ENCODE results near the gene POC1A. TPM values are rescaled to one million over a fixed set of nuclear protein-coding genes. Genes with fewer than 3 reads are reported as not detected.
A peak's percentile ranks its signal among the peaks of the same experiment; 100 is the strongest.

Gene POC1A
- polyA plus RNA-seq (2013, experiment 1 of 2), result 15.7 TPM
- 14.9 TPM for polyA plus RNA-seq (2013, experiment 2 of 2)

DNA sequence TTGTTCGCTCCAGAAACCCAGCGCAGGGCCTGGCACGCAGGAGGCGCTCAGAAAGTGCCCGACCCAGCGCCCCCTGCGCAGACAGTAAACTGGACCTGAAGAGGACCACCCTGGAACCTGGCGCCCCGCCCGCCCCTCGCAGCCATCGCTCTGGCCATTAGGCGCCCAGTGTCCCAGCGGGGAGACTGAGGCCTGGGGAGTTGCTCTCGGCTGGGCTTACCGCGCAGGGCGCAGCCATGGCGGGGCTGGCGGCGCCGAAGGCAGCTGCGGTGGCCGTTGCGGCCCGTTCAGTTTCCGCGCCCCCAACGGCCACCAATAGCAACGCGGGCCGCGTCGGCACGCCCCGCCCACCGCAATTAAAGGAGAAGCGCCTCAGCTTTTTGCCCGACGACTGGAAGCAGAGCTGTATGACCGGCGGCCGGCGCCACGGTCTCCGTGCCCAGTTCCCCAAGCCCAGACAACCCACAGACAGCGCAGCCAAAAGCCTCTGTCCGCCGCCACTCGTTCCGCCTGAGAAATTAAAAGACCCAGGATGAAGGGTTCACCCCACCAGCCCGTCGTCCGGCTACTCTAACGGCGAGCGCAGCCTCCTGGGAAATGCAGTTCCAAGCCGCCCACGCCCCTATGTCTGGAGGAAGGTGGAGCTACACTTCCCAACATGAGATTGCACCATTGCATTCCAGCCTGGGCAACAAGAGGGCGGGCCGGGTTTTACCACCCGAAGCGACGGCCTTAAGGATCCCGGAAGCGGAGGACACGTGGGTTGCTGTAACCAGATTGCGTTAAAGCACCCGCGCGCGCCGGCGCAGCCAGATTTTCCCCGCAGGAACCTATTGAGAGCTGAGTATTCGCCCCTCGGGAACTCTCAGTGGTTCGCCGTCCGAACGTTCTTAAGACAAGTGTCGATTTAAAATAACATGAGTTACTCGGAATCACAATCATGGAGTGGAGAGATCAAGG, at the start of gene POC1A:
TSS of gene POC1A (minus strand) at position 289 of the 960 bp plus-strand sequence. CDS start at position 238, 51 bp downstream.
- WGBS, 2 experiments (ENCODE audit: insufficient coverage in 2 of 2), result 1% methylated on average over 69 to 83 of the region's 83 CpGs
- Histone ChIP-seq H3K4me1 (ENCODE audit: control insufficient read depth, insufficient read depth, low read length, poor library complexity, severe bottlenecking) (peaks cover 12% of the 10 kb centered on the region), H3K9me3 (ENCODE audit: control insufficient read depth, low read length) (no peaks in the 10 kb centered on the region), H3K4me3 (ENCODE audit: extremely low read depth, insufficient read depth, low read length, poor library complexity, severe bottlenecking) (peak within 1 kb of the TSS; percentile 86), H3K36me3 (ENCODE audit: control insufficient read depth, insufficient read depth, low read length) (peaks cover 18% of the 10 kb centered on the region), H3K27ac (ENCODE audit: low read depth, low read length, severe bottlenecking) (peak within 1 kb of the TSS; percentile 88)

DNA sequence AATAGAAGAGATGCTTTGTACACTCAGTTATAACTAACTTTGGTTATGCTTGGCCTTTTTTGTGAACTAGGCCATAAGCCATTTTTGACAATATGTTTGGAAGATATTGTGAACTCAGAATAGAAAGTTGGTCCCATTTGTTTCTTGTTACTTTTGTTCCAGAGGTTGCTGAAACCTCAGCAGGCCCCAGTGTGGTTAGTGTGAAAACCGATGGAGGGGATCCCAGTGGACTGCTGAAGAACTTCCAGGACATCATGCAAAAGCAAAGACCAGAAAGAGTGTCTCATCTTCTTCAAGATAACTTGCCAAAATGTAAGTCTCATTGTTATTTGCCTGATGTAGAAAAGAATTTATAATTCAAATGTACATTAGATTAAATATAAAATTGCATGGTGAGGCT, 49.5 kb upstream of the POC1A start:
- peaks cover 15% of the 10 kb centered on the region for H3K4me1 ChIP-seq (ENCODE audit: control insufficient read depth, insufficient read depth, low read length, poor library complexity, severe bottlenecking)
- peaks cover 94% of the 10 kb centered on the region for H3K36me3 ChIP-seq (ENCODE audit: control insufficient read depth, insufficient read depth, low read length)
- 100% methylated on average over 1 of the region's 1 CpG for WGBS, 2 experiments (ENCODE audit: insufficient coverage in 2 of 2)
- H3K27ac ChIP-seq (ENCODE audit: low read depth, low read length, severe bottlenecking), result no peak overlapping the region
- no peaks in the 10 kb centered on the region for H3K9me3 ChIP-seq (ENCODE audit: control insufficient read depth, low read length)
- H3K4me3 ChIP-seq (ENCODE audit: extremely low read depth, insufficient read depth, low read length, poor library complexity, severe bottlenecking), result no peak overlapping the region

DNA sequence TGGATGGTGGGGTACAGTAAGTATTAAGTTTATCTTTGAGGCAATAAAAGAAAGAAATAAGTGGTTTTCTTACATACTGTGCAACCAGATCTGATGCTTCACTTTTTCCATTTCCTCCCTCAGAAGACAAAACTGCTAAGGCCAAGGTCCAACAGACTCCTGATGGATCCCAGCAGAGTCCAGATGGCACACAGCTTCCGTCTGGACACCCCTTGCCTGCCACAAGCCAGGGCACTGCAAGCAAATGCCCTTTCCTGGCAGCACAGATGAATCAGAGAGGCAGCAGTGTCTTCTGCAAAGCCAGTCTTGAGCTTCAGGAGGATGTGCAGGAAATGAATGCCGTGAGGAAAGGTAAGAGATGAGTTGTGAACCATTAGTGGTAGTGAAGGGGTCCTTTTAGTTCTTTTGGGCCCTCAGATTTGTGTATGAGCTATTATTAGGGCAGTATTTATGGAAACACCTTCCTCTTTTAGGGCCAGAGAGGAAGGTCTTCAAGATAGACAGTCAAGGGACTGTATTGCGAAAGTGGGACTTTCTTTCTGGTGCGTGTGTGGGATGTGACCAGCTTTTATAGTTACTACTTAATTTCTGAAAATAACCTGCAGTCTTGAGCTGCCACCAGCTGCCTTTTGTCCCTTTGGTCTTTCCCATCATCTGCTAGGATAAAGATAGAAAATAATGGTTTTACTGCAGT, 48.3 kb upstream of the POC1A start:
- WGBS, 2 experiments (ENCODE audit: insufficient coverage in 2 of 2), result 100% methylated on average over 2 of the region's 4 CpGs
- H3K4me3 ChIP-seq (ENCODE audit: extremely low read depth, insufficient read depth, low read length, poor library complexity, severe bottlenecking), result no peak overlapping the region
- peaks cover 82% of the 10 kb centered on the region for H3K36me3 ChIP-seq (ENCODE audit: control insufficient read depth, insufficient read depth, low read length)
- H3K27ac ChIP-seq (ENCODE audit: low read depth, low read length, severe bottlenecking), result no peak overlapping the region
- H3K4me1 ChIP-seq (ENCODE audit: control insufficient read depth, insufficient read depth, low read length, poor library complexity, severe bottlenecking), result peaks cover 15% of the 10 kb centered on the region
- no peaks in the 10 kb centered on the region for H3K9me3 ChIP-seq (ENCODE audit: control insufficient read depth, low read length)

DNA sequence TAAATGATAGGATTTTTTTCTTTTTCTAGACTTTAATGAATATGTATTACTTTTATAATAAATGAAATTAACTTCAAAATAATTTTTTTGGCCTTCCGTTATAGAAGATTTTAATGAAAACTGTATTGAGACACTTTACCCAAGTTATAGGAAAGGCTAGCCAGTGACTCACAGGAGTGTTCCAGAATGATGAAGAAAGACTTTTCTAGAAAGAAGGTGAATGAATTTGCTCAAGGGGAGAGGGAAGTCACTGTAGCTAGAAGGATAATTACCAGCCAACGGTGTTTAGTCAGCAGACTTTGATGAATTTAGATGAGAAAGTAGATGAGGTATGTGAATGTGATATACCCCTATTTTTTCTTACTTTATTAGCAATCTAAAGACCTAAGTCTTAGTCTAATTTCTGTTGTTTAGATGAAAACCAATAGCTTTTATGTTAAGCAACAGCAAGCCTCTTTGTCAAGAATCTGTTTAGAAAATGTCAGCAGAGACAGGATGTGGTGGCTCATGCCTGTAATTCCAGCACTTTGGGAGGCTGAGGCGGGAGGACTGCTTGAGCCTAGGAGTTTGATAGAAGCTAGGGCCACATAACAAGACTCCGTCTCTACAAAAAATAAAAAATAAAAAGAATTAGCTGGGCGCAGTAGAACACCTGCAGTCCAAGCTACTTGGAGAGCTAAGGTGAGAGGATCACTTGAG, 46.9 kb upstream of the POC1A start:
- Histone ChIP-seq H3K9me3 (ENCODE audit: control insufficient read depth, low read length) (no peaks in the 10 kb centered on the region), H3K36me3 (ENCODE audit: control insufficient read depth, insufficient read depth, low read length) (peaks cover 71% of the 10 kb centered on the region), H3K4me3 (ENCODE audit: extremely low read depth, insufficient read depth, low read length, poor library complexity, severe bottlenecking) (no peak overlapping the region), H3K27ac (ENCODE audit: low read depth, low read length, severe bottlenecking) (no peak overlapping the region), H3K4me1 (ENCODE audit: control insufficient read depth, insufficient read depth, low read length, poor library complexity, severe bottlenecking) (peaks cover 15% of the 10 kb centered on the region)
- 100% methylated on average over 1 to 2 of the region's 5 CpGs for WGBS, 2 experiments (ENCODE audit: insufficient coverage in 2 of 2)

DNA sequence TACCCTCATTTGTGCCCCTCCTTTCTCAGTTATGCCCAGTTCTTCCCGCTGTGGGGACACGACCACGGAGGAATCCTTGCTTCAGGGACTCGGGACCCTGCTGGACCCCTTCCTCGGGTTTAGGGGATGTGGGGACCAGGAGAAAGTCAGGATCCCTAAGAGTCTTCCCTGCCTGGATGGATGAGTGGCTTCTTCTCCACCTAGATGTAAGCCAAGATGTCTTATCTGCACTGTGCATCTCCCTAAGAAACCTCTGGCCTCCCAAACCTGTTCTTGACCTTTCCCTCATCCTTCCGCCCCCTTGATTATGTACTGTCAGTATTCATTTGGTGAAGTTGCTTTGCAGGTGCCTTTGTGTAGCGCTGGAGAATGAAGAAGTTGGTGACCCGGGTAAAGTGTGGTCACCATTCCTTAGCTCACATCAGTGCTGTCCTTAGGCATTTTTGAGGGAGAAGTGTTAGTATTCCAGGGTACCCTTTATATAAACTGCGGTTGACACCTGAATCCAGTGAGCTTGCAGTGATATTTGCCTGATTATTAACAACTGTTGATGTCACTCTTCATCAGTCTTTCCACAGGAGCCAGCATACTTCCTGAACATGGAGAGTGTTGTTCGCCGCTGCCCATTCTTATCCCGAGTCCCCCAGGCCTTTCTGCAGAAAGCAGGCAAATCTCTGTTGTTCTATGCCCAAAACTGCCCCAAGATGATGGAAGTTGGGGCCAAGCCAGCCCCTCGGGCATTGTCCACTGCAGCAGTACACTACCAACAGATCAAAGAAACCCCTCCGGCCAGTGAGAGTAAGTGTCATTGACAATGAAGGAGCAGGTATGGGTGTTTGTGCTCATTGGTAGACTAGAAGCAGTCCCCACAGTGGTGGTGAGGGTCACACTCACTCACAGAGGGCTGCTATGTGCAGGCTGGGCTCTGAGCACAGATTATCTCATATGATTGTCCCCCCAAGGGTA, 44.7 kb upstream of the POC1A start:
- 63% methylated on average over 9 to 11 of the region's 14 CpGs for WGBS, 2 experiments (ENCODE audit: insufficient coverage in 2 of 2)
- H3K27ac ChIP-seq (ENCODE audit: low read depth, low read length, severe bottlenecking), result no peak overlapping the region

DNA sequence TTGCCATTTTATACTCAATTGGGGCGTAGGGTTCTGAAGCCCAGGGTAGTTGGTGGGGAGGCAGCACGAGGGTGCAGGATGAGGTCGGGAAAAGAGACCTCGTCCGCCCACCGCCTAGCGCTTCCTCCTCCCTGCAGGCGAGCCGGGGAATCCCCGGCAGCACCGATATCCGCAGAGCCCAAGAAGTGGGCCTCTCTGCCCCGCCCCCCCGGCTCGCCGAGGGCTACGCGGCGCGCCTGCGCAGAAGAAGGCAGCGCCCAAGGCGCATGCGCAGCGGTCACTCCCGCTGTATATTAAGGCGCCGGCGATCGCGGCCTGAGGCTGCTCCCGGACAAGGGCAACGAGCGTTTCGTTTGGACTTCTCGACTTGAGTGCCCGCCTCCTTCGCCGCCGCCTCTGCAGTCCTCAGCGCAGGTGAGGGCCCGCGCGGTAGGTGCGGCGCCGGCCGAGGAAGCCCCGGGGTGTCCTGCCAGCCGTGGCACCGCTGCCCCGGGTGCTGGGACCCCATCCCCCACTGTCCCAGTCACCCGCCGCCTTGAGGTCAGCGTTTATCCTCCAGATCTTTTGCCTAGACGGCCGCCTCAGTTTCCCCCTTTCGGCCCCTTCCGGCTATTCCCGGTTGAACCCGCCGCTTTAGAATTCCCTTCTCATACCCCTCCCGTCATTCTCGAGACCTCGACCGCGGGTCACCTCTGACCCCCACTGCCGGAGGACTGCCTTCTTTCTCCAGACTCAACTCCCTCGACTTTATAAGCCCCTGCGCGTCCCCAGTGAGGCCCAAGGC, 43.8 kb upstream of the POC1A start, which contains the start of gene ALAS1:
TSS of gene ALAS1 (plus strand) at position 319 of the 784 bp plus-strand sequence. CDS start 1,082 bp downstream, outside the sequence.
- Histone ChIP-seq H3K27ac (ENCODE audit: low read depth, low read length, severe bottlenecking) (no peak within 1 kb of the TSS), H3K4me1 (ENCODE audit: control insufficient read depth, insufficient read depth, low read length, poor library complexity, severe bottlenecking) (peaks cover 15% of the 10 kb centered on the region), H3K36me3 (ENCODE audit: control insufficient read depth, insufficient read depth, low read length) (peaks cover 40% of the 10 kb centered on the region), H3K9me3 (ENCODE audit: control insufficient read depth, low read length) (no peaks in the 10 kb centered on the region), H3K4me3 (ENCODE audit: extremely low read depth, insufficient read depth, low read length, poor library complexity, severe bottlenecking) (peak within 1 kb of the TSS; percentile 70)
- 1% methylated on average over 58 to 62 of the region's 71 CpGs for WGBS, 2 experiments (ENCODE audit: insufficient coverage in 2 of 2)

More for the DNA sequence above, 44.7 kb upstream of the POC1A start:
- Histone ChIP-seq H3K9me3 (ENCODE audit: control insufficient read depth, low read length) (no peaks in the 10 kb centered on the region), H3K4me3 (ENCODE audit: extremely low read depth, insufficient read depth, low read length, poor library complexity, severe bottlenecking) (peak overlapping the region; percentile 70), H3K4me1 (ENCODE audit: control insufficient read depth, insufficient read depth, low read length, poor library complexity, severe bottlenecking) (peaks cover 15% of the 10 kb centered on the region), H3K36me3 (ENCODE audit: control insufficient read depth, insufficient read depth, low read length) (peaks cover 49% of the 10 kb centered on the region)

DNA sequence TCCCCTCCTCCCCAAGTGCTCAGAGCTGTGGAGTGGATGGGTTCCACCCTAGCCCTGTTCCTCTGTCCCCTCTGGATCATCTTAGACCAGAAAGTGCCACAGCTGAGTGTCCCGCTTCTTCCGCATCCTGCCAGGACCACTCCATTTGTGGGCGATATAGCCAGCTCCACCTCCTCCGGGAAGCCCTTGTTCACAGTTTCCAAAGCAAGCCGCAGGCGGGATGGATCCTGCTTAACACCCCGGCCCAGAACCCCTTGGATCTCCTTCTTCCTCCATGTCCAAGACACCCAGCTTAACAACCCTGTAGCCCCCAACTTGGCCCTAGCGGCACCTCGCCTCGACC, 43.2 kb upstream of the POC1A start:
- no peaks in the 10 kb centered on the region for H3K9me3 ChIP-seq (ENCODE audit: control insufficient read depth, low read length)
- peaks cover 34% of the 10 kb centered on the region for H3K36me3 ChIP-seq (ENCODE audit: control insufficient read depth, insufficient read depth, low read length)
- WGBS, 2 experiments (ENCODE audit: insufficient coverage in 2 of 2), result 74 to 76% methylated on average over 7 of the region's 10 CpGs
- no peak overlapping the region for H3K27ac ChIP-seq (ENCODE audit: low read depth, low read length, severe bottlenecking)
- peaks cover 15% of the 10 kb centered on the region for H3K4me1 ChIP-seq (ENCODE audit: control insufficient read depth, insufficient read depth, low read length, poor library complexity, severe bottlenecking)
- H3K4me3 ChIP-seq (ENCODE audit: extremely low read depth, insufficient read depth, low read length, poor library complexity, severe bottlenecking), result peak overlapping the region; percentile 70

DNA sequence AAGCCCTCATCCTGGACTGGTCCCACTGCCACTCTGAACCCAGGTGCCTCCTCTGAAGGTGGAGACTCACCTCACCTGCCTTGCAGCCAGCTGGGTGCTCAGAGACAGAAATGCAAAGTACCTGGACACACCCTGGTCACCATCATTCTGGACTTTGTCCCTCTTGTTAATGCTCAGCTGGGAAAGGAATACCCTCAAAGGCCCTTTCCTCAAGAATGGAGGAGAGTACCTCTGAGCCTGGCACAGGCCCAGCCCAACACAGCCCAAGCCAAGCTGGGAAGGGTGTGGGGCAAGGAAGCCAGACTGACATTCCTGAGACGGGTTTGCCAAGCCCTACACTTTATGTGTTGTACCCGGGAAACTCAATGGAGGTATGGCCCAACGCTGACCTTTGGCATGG, 42.8 kb upstream of the POC1A start:
- Histone ChIP-seq H3K4me1 (ENCODE audit: control insufficient read depth, insufficient read depth, low read length, poor library complexity, severe bottlenecking) (peaks cover 15% of the 10 kb centered on the region), H3K4me3 (ENCODE audit: extremely low read depth, insufficient read depth, low read length, poor library complexity, severe bottlenecking) (no peak overlapping the region), H3K9me3 (ENCODE audit: control insufficient read depth, low read length) (no peaks in the 10 kb centered on the region), H3K36me3 (ENCODE audit: control insufficient read depth, insufficient read depth, low read length) (peaks cover 30% of the 10 kb centered on the region), H3K27ac (ENCODE audit: low read depth, low read length, severe bottlenecking) (no peak overlapping the region)
- WGBS, 2 experiments (ENCODE audit: insufficient coverage in 2 of 2), result 83 to 97% methylated on average over 1 to 3 of the region's 3 CpGs

DNA sequence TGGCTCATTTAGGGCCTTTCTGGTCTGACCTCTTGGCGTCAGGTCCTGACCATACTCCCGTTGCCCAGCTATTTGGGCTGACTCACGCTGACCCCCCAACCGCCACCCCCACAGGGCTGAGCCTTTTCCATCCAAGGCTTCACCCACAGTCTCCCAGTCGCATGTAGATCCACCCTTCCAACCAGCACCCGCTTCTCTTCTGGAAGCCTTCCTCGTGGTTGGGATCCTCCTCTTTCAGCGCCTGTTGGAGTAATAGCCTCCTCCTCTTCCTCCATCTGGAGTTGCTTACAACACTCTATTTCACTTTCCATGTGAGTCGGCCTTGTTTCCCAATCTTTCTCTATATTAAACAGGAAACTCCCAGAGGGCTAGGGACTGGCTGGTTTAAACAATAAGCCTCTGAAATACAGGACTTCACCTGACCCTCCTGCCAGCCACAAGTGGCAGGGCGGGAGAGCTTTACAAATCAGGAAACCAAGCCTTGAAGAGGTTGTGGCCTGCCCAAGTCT, 41.7 kb upstream of the POC1A start:
- WGBS, 2 experiments (ENCODE audit: insufficient coverage in 2 of 2), result 88 to 89% methylated on average over 10 of the region's 10 CpGs
- no peak overlapping the region for H3K4me3 ChIP-seq (ENCODE audit: extremely low read depth, insufficient read depth, low read length, poor library complexity, severe bottlenecking)
- H3K9me3 ChIP-seq (ENCODE audit: control insufficient read depth, low read length), result no peaks in the 10 kb centered on the region
- H3K27ac ChIP-seq (ENCODE audit: low read depth, low read length, severe bottlenecking), result no peak overlapping the region
- peaks cover 13% of the 10 kb centered on the region for H3K4me1 ChIP-seq (ENCODE audit: control insufficient read depth, insufficient read depth, low read length, poor library complexity, severe bottlenecking)
- peaks cover 19% of the 10 kb centered on the region for H3K36me3 ChIP-seq (ENCODE audit: control insufficient read depth, insufficient read depth, low read length)
